Measurements from ENCODE around the gene NLN. TPM values are rescaled to one million over a fixed set of nuclear protein-coding genes. Genes with fewer than 3 reads are reported as not detected.

The NLN gene
- polyA plus RNA-seq, 1 experiment = 15.4 TPM

DNA sequence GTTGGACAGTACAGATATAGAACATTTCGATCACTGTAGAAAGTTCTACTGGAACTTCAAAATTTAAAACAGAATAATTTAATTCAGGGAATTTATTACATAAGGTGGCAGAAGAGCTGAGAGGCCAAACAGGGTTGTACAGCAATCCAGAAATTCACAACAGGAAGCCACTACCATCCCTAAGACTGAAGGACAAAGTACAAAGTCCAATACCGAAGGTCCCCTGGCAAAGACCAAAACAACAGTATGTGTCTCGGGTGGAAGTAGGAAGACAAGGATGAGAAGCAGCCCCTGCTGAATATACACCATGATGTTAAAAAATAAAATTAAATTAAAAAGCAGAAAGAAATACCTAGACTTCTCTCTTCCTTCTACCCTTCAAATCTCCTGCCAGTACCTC lies 20.0 kb upstream of the NLN start:
- H3K36me3 ChIP-seq (ENCODE audit: control insufficient read depth, insufficient read depth, low read length) = no peaks in the 10 kb centered on the region
- TF ChIP-seq, protein P1, sequence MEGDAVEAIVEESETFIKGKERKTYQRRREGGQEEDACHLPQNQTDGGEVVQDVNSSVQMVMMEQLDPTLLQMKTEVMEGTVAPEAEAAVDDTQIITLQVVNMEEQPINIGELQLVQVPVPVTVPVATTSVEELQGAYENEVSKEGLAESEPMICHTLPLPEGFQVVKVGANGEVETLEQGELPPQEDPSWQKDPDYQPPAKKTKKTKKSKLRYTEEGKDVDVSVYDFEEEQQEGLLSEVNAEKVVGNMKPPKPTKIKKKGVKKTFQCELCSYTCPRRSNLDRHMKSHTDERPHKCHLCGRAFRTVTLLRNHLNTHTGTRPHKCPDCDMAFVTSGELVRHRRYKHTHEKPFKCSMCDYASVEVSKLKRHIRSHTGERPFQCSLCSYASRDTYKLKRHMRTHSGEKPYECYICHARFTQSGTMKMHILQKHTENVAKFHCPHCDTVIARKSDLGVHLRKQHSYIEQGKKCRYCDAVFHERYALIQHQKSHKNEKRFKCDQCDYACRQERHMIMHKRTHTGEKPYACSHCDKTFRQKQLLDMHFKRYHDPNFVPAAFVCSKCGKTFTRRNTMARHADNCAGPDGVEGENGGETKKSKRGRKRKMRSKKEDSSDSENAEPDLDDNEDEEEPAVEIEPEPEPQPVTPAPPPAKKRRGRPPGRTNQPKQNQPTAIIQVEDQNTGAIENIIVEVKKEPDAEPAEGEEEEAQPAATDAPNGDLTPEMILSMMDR (IDR thresholded peaks at IDR 0.05; ENCODE audit: insufficient read depth, low read depth, low read length) = no peak
- no peak overlapping the region for H3K4me3 ChIP-seq (ENCODE audit: low read depth, low read length)
- DNase-seq (ENCODE audit: low read depth) = no peak
- CTCF ChIA-PET = no interaction called here
- POLR2A ChIA-PET = no interaction called here
- H3K27me3 ChIP-seq (ENCODE audit: control insufficient read depth, insufficient read depth, low read length) = no peaks in the 10 kb centered on the region

DNA sequence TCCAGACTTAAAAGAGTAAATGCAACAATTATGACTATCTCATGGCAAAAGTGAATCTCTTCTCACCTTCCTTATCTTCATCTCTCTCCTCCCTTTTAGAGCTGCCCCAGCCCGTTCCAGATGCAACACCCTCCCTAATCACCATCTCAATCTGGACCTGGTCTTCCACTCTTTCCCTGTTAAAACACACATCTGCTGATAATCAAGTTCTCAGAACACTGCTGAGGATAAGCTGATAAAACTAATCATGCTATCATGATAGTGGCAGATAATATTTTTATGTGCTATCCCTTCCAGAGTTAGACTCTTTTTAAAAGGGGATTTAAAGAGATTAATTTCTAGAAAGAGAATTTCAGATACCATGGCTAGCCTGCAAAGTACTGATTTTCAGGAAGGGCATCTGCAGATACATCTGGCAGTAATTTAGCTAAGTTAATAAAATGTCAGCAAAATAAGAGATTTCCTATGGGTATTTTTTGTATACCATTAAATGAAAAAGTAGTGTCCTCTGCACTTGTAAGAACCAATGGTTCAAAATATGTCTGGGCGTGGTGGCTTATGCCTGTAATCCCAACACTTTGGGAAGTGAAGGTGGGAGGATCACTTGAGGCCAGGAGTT lies 17.3 kb upstream of the NLN start:
- POLR2A ChIA-PET = no interaction called here
- Histone ChIP-seq H3K27me3 (ENCODE audit: control insufficient read depth, insufficient read depth, low read length) (no peaks in the 10 kb centered on the region), H3K36me3 (ENCODE audit: control insufficient read depth, insufficient read depth, low read length) (no peaks in the 10 kb centered on the region), H3K4me3 (ENCODE audit: low read depth, low read length) (no peak overlapping the region)
- TF ChIP-seq, protein P1 (IDR thresholded peaks at IDR 0.05; ENCODE audit: insufficient read depth, low read depth, low read length) = no peak
- CTCF ChIA-PET = interaction anchor here (0.5 kb wide), 1 partner anchor 243 kb away, joined by 3 read pairs; no protein-coding TSS in a partner anchor
- no peak for DNase-seq (ENCODE audit: low read depth)

DNA sequence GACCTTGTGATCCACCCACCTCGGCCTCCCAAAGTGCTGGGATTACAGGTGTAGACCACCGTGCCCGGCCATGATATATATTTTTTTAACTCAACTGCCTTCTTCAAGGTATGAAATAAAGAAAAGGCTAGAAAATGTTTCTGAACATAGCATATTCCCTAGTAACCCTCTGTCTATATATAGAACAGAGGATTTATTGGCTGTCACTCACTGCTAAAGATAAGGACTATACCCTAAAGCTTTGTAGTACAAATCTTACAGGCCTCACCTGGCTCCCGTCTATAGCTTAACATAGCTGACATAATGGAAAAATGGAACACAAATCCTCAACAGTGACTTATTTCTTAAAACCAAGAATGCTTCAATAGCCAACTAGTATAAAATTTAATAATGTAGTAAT lies 14.3 kb upstream of the NLN start:
- Histone ChIP-seq H3K4me3 (ENCODE audit: low read depth, low read length) (no peak overlapping the region), H3K27me3 (ENCODE audit: control insufficient read depth, insufficient read depth, low read length) (no peaks in the 10 kb centered on the region), H3K36me3 (ENCODE audit: control insufficient read depth, insufficient read depth, low read length) (peaks cover 3% of the 10 kb centered on the region; the same call in 1 of the 2 replicates)
- POLR2A ChIA-PET = no interaction called here
- TF ChIP-seq, protein P1 (IDR thresholded peaks at IDR 0.05; ENCODE audit: insufficient read depth, low read depth, low read length) = no peak
- CTCF ChIA-PET = no interaction called here
- no peak for DNase-seq (ENCODE audit: low read depth)

DNA sequence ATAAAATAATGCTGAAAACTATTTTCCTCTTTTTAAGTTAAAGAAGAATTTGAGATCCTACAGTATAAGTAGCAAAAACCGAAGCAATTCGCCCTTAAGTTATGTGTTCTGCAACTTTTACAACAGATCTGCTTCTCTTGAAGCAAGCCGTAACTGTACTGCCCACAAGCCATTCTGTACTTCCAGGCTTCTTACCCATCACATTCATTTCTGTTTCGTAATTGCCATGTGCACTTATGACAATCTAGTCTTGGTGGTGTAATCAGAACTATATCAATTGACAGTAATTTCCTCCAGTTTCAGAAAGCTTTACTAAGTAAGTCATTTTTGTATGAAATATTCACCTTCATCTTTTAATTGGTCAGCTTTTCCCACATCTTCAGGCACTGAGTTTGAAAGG lies 13.9 kb upstream of the NLN start:
- H3K36me3 ChIP-seq (ENCODE audit: control insufficient read depth, insufficient read depth, low read length) = peaks cover 3% of the 10 kb centered on the region; the same call in 1 of the 2 replicates
- CTCF ChIA-PET = no interaction called here
- DNase-seq (ENCODE audit: low read depth) = no peak
- TF ChIP-seq, protein P1 (IDR thresholded peaks at IDR 0.05; ENCODE audit: insufficient read depth, low read depth, low read length) = no peak
- H3K4me3 ChIP-seq (ENCODE audit: low read depth, low read length) = no peak overlapping the region
- no peaks in the 10 kb centered on the region for H3K27me3 ChIP-seq (ENCODE audit: control insufficient read depth, insufficient read depth, low read length)
- POLR2A ChIA-PET = no interaction called here

DNA sequence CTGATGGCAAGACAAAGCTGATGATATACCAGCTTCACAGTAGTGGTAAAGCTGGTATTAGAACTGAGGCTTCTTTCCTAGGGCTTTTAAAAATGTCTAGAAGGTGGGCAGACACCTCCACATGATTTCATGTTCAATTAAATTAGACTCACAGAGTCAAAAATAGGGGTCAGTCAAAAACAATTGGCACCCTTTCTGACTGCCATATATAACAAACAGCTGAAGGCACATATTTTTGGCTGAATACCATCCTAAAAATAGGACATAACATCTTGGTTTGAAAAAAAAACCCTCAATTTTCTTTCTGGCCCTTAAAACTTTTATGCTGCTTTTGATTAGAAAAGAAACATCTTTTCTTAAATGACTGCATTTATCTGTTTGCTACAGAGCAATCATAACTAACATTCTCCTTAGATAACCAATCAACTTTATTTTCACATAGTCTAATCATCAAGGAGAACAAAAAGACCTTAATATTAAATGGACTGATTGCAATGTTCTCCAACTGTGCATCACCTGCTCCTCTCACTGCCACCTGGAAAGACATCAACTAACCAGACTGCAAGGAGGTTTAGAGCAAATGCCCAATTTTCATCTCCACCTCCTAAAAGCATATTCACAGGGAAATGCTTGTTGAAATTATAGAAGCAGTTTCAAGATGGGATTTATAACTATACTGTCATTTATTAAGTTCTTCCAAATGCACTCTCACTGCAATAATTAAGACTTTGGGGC lies 3.3 kb upstream of the NLN start:
- DNase-seq (ENCODE audit: low read depth) = no peak
- POLR2A ChIA-PET = no interaction called here

More for the DNA sequence above, 3.3 kb upstream of the NLN start:
- H3K4me3 ChIP-seq (ENCODE audit: low read depth, low read length) = no peak overlapping the region
- TF ChIP-seq, protein P1 (IDR thresholded peaks at IDR 0.05; ENCODE audit: insufficient read depth, low read depth, low read length) = no peak
- H3K36me3 ChIP-seq (ENCODE audit: control insufficient read depth, insufficient read depth, low read length) = peaks cover 3% of the 10 kb centered on the region; the same call in 1 of the 2 replicates
- CTCF ChIA-PET = no interaction called here
- no peaks in the 10 kb centered on the region for H3K27me3 ChIP-seq (ENCODE audit: control insufficient read depth, insufficient read depth, low read length)
